K562 (cell line): ENCODE results near the gene SNTG2. TPM values are rescaled to one million over a fixed set of nuclear protein-coding genes. Genes with fewer than 3 reads are reported as not detected.

ENCODE experiments used
- ATAC-seq: fragments of 200-7000 bp; cut with Tn5 transposase; 3 replicates; pipeline ENCODE4 v1.9.1; 2020; ENCODE audit warnings: moderate library complexity
- BruUV-seq: library from RNA; stranded (reverse); fragments of 400-500 nt; replicated peaks from 2 replicates; lab custom pipeline; 2021; lab: Mats Ljungman, UMichigan
- CTCF ChIA-PET: fragments of 300-600 bp; formaldehyde crosslinking; extraction: SDS; loops from one replicate; lab custom pipeline; 2021; ENCODE audit warnings: low intra/inter-chr PET ratio; lab: Yijun Ruan, JAX
- POLR2A ChIA-PET: fragments of 300-600, 350-650 bp; sonication (Branson Sonifier 250); formaldehyde crosslinking; extraction: SDS; loops from one replicate; lab custom pipeline; 2021; ENCODE audit warnings: antibody characterized with exemption, inconsistent platforms; lab: Yijun Ruan, JAX
- DNase-seq, 4 experiments: peaks; one replicate each; pipeline versions ENCODE4 v3.0.0 to v3.0.0-alpha.2; 2011 to 2018; ENCODE audit warnings: low spot score in 3 of 4, mixed read lengths in 3 of 4; ENCODE audit errors: extremely low read depth in 1 of 4
- FAIRE-seq: peaks from 2 replicates; lab custom pipeline; 2011; peaks lifted over from hg19 to GRCh38; lab: Jason Lieb, UNC
- H2AFZ ChIP-seq: 2 replicates; pipeline ENCODE4 v1.6.0; 2011; ENCODE audit warnings: low read depth, low read length, control low read depth, inconsistent platforms
- H3K27ac ChIP-seq: fragments of 200-600 bp; 3 replicates; pipeline ENCODE4 v1.8.0; 2011; ENCODE audit warnings: low read depth, mild to moderate bottlenecking, control low read depth, inconsistent platforms, low read length, moderate library complexity, mixed read lengths; ENCODE audit errors: extremely low read depth
- H3K27me3 ChIP-seq, 2 experiments: fragments of 300-600 bp in 1 of 2; 2 replicates in 1 of 2; 3 replicates in 1 of 2; pipeline versions ENCODE4 v1.6.0 to v1.8.0; 2011; ENCODE audit warnings: inconsistent platforms in 2 of 2, low read length in 2 of 2, mild to moderate bottlenecking in 1 of 2, mixed read lengths in 1 of 2, moderate library complexity in 1 of 2; ENCODE audit not compliant: control insufficient read depth in 2 of 2, insufficient read depth in 2 of 2
- H3K36me3 ChIP-seq: fragments of 300-600 bp; 3 replicates; pipeline ENCODE4 v1.8.0; 2011; ENCODE audit warnings: mild to moderate bottlenecking, low read length, inconsistent platforms; ENCODE audit not compliant: control insufficient read depth, insufficient read depth
- H3K4me1 ChIP-seq, 2 experiments: fragments of 200-600 bp in 1 of 2; replicated peaks in 1 of 2; 2 replicates in 1 of 2; 3 replicates in 1 of 2; pipeline versions ENCODE4 v1.5.1 to v1.8.0; 2011; ENCODE audit warnings: inconsistent platforms in 2 of 2, low read length in 2 of 2, mild to moderate bottlenecking in 1 of 2, mixed read lengths in 1 of 2, moderate library complexity in 1 of 2; ENCODE audit not compliant: control insufficient read depth in 2 of 2, insufficient read depth in 2 of 2
- H3K4me2 ChIP-seq: 2 replicates; pipeline ENCODE4 v1.6.1; 2011; ENCODE audit warnings: low read length, control low read depth, inconsistent platforms, mixed read lengths; ENCODE audit not compliant: insufficient read depth
- H3K4me3 ChIP-seq: fragments of 200-600 bp; sonication (generic), shearing (Covaris generic); 2 replicates; pipeline ENCODE4 v1.5.1; 2016; ENCODE audit warnings: control low read depth, inconsistent platforms
- H3K79me2 ChIP-seq: fragments of 200-600 bp; 3 replicates; pipeline ENCODE4 v1.8.0; 2011; ENCODE audit warnings: low read length, inconsistent platforms; ENCODE audit not compliant: control insufficient read depth, insufficient read depth
- H3K9ac ChIP-seq, 2 experiments: 2 replicates each; pipeline versions ENCODE4 v1.6.0 to v1.6.1; 2011; ENCODE audit warnings: low read depth in 2 of 2, low read length in 2 of 2, control low read depth in 1 of 2, inconsistent platforms in 1 of 2, mild to moderate bottlenecking in 1 of 2, mixed read lengths in 1 of 2; ENCODE audit not compliant: insufficient read depth in 1 of 2
- H3K9me1 ChIP-seq: one replicate; pipeline ENCODE4 v1.6.0; 2011; ENCODE audit warnings: inconsistent platforms, mild to moderate bottlenecking, low read length, moderate library complexity; ENCODE audit not compliant: control insufficient read depth, insufficient read depth
- H3K9me3 ChIP-seq: replicated peaks from 2 replicates; pipeline ENCODE4 v1.5.1; 2011; ENCODE audit warnings: low read depth, low read length, inconsistent platforms; ENCODE audit not compliant: control insufficient read depth, insufficient read depth
- H4K20me1 ChIP-seq: replicated peaks from 2 replicates; pipeline ENCODE4 v1.6.1; 2011; ENCODE audit warnings: low read length, inconsistent platforms, mixed read lengths; ENCODE audit not compliant: control insufficient read depth, insufficient read depth
- CLOCK ChIP-seq: fragments of 250-450 bp; sonication (Bioruptor Pico); IDR thresholded peaks from 2 replicates; pipeline ENCODE4 v1.4.0; 2020; ENCODE audit warnings: mild to moderate bottlenecking, moderate library complexity, borderline replicate concordance
- GABPB1 ChIP-seq: sonication (generic); formaldehyde crosslinking; IDR thresholded peaks from 2 replicates; pipeline ENCODE4 v1.8.0; 2022; ENCODE audit warnings: mild to moderate bottlenecking, missing genetic modification reagents
- MAX ChIP-seq: sonication (generic); formaldehyde crosslinking; IDR thresholded peaks from 2 replicates; pipeline ENCODE4 v1.9.0; 2022; ENCODE audit warnings: mild to moderate bottlenecking, missing genetic modification reagents
- MCM3 ChIP-seq: fragments of 450-650 bp; IDR thresholded peaks from 2 replicates; pipeline ENCODE4 v1.6.1; 2016
- ZNF282 ChIP-seq: sonication (generic); formaldehyde crosslinking; IDR thresholded peaks from 2 replicates; pipeline ENCODE4 v1.8.1; 2023; ENCODE audit warnings: missing genetic modification reagents
- ZNF583 ChIP-seq: fragments of 250-450 bp; sonication (Bioruptor Pico); IDR thresholded peaks from 2 replicates; pipeline ENCODE4 v1.4.0; 2020
- WGBS: fragments of 100-300 bp; shearing (Covaris generic); methylation state at CpG from one replicate; pipeline ENCODE4 v1.1.6; 2016; ENCODE audit warnings: low coverage, mixed read lengths; ENCODE audit not compliant: insufficient coverage; ENCODE audit errors: missing lambda C conversion rate; 5-methylcytosine and 5-hydroxymethylcytosine counted together
- in situ Hi-C: fragments of 300-500 bp; cut with MboI; formaldehyde crosslinking; loops from 4 replicates; pipeline ENCODE4 v1.15.0; 2018; ENCODE audit warnings: inconsistent platforms, mixed read lengths
- intact Hi-C: fragments of 100-400 bp; cut with micrococcal nuclease; formaldehyde crosslinking; loops from 2 replicates; pipeline ENCODE4 v1.14.2; 2022
- polyA plus RNA-seq, 8 experiments: library from polyadenylated mRNA; depleted of rRNA in 4 of 8; stranded (reverse) in 5 of 8; unstranded in 3 of 8; fragments of >200 nt; fragmentation: Nextera tagmentation in 2 of 8; fragmentation: Illumina TruSeq in 1 of 8; extraction: Ambion mirVana in 2 of 8; extraction: Trizol in 1 of 8; gene quantifications; 2 replicates each; pipeline versions ENCODE4 v1.2.1 to v1.2.3, GENCODE V29; 2011 to 2014; ENCODE audit warnings: inconsistent platforms in 1 of 8, missing spikeins in 1 of 8
- total RNA-seq, 7 experiments: library from RNA; depleted of rRNA in 6 of 7; stranded (reverse); fragments of >200 nt in 6 of 7; fragmentation: Illumina TruSeq in 2 of 7; extraction: Trizol in 2 of 7; gene quantifications; 2 replicates each; pipeline versions ENCODE4 v1.2.1 to v1.2.3, GENCODE V29; 2011 to 2021; ENCODE audit warnings: low replicate concordance in 1 of 7
- TF ChIP-seq, protein P1 (sequence below): fragments of 450-650 bp; IDR thresholded peaks from 2 replicates; pipeline ENCODE4 v1.6.1; 2016; ENCODE audit warnings: missing biosample characterization, missing genetic modification characterization
- TF ChIP-seq, protein P2 (sequence below): fragments of 450-650 bp; formaldehyde crosslinking; IDR thresholded peaks from 2 replicates; pipeline ENCODE4 v1.4.0; 2020; ENCODE audit warnings: mild to moderate bottlenecking, moderate library complexity

Gene SNTG2
- total and polyA plus RNA-seq, 9 of the 15 experiments (the other 6 are each of a cell fraction or from before 2014, with no cell fraction given) = not detected

DNA sequence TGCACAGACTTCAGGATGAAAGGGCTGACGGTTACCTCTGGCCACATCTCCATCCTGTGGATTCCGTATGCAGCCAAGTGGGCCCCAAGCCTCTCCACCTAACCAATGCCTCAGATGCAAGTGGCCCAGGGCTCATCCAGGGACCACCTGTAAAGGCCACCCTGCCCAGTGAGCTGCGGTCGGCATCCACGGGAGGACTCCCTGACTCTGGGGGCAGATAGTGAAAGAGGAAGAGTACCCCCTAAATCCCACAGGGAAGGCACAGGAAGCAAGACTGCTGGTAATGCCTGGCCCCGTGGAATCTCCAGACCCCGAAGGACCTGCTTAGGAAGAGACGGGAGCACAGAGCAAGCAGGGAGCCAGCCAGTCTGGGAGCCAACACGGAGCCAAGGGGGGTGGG is 451.4 kb downstream of the SNTG2 start:
- POLR2A ChIA-PET = no interaction called here
- Histone ChIP-seq H3K4me2 (no peak overlapping the region), H3K9me1 (no peaks in the 10 kb centered on the region), H3K27me3 (peaks cover 0 to 8% of the 10 kb centered on the region in 2 experiments; a peak in 1 of 5 replicates), H3K4me1 (no peaks in the 10 kb centered on the region), H2AFZ (no peak overlapping the region), H3K4me3 (no peak overlapping the region), H3K27ac (no peak overlapping the region)
- 0% methylated on average over 2 of the region's 9 CpGs for WGBS
- no peak for DNase-seq
- no peak for TF ChIP-seq ZNF282 (CRISPR knock-in tag)
- TF ChIP-seq, protein P1, sequence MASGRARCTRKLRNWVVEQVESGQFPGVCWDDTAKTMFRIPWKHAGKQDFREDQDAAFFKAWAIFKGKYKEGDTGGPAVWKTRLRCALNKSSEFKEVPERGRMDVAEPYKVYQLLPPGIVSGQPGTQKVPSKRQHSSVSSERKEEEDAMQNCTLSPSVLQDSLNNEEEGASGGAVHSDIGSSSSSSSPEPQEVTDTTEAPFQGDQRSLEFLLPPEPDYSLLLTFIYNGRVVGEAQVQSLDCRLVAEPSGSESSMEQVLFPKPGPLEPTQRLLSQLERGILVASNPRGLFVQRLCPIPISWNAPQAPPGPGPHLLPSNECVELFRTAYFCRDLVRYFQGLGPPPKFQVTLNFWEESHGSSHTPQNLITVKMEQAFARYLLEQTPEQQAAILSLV (tag) = no peak
- TF ChIP-seq, all 486 proteins: peak for 0
- intact Hi-C loops = no loop called here
- in situ Hi-C loops = no loop called here
- no peak for FAIRE-seq
- Histone ChIP-seq H3K79me2 (no peaks in the 10 kb centered on the region), H3K36me3 (no peaks in the 10 kb centered on the region), H3K9ac (no peak overlapping the region), H4K20me1 (no peaks in the 10 kb centered on the region), H3K9me3 (no peaks in the 10 kb centered on the region)
- no TSS peak for BruUV-seq
- no peak for ATAC-seq
- CTCF ChIA-PET = no interaction called here

- intact Hi-C loops (no loop called here), in situ Hi-C loops (no loop called here)
- H3K27me3 ChIP-seq = peaks cover 0 to 13% of the 10 kb centered on the region in 2 experiments; a peak in 1 of 5 replicates
- DNase-seq (no peak), ATAC-seq (no peak), FAIRE-seq (no peak)
- ChIA-PET CTCF (no interaction called here), POLR2A (no interaction called here)
- H3K9me3 ChIP-seq = no peaks in the 10 kb centered on the region
- H3K9me1 ChIP-seq = no peaks in the 10 kb centered on the region
- no peak overlapping the region for H3K27ac ChIP-seq
- H3K4me2 ChIP-seq = no peak overlapping the region
- H4K20me1 ChIP-seq = no peaks in the 10 kb centered on the region
- no peaks in the 10 kb centered on the region for H3K36me3 ChIP-seq
- H3K4me1 ChIP-seq = no peaks in the 10 kb centered on the region
- H3K79me2 ChIP-seq = no peaks in the 10 kb centered on the region
- H3K4me3 ChIP-seq = no peak overlapping the region
- H2AFZ ChIP-seq = no peak overlapping the region
- WGBS = 0% methylated on average over 12 of the region's 12 CpGs
- H3K9ac ChIP-seq = no peak overlapping the region
- no TSS peak for BruUV-seq
- TF ChIP-seq MCM3 (no peak), ZNF583 (no peak), GABPB1 (CRISPR knock-in tag) (no peak), MAX (CRISPR knock-in tag) (no peak), CLOCK (no peak)
- TF ChIP-seq, protein P2, sequence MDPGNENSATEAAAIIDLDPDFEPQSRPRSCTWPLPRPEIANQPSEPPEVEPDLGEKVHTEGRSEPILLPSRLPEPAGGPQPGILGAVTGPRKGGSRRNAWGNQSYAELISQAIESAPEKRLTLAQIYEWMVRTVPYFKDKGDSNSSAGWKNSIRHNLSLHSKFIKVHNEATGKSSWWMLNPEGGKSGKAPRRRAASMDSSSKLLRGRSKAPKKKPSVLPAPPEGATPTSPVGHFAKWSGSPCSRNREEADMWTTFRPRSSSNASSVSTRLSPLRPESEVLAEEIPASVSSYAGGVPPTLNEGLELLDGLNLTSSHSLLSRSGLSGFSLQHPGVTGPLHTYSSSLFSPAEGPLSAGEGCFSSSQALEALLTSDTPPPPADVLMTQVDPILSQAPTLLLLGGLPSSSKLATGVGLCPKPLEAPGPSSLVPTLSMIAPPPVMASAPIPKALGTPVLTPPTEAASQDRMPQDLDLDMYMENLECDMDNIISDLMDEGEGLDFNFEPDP (CRISPR knock-in tag) = no peak
Measured at GRCh38 chr2:1403565-1403964, 452.9 kb downstream of the SNTG2 start.
